GM12874 (cell line): ENCODE measurements around the gene CNTNAP2.

Source experiments
- CTCF ChIP-seq: IDR thresholded peaks from 2 replicates; pipeline ENCODE4 v1.5.1; 2011; ENCODE audit warnings: low read depth, mild to moderate bottlenecking, control low read depth, low read length, moderate library complexity; ENCODE audit not compliant: insufficient read depth

Gene CNTNAP2

GRCh38 chr7:146296028-146296427 lies 179.4 kb downstream of the CNTNAP2 start:
- TF ChIP-seq CTCF = no peak

GRCh38 chr7:146314962-146315361 lies 198.4 kb downstream of the CNTNAP2 start:
- TF ChIP-seq CTCF = no peak

GRCh38 chr7:146319629-146320028 lies 203.0 kb downstream of the CNTNAP2 start:
- TF ChIP-seq CTCF = no peak

GRCh38 chr7:146321301-146321700 lies 204.7 kb downstream of the CNTNAP2 start:
- no peak for TF ChIP-seq CTCF

GRCh38 chr7:146331369-146331768 lies 214.8 kb downstream of the CNTNAP2 start:
- no peak for TF ChIP-seq CTCF

GRCh38 chr7:146345251-146345650 lies 228.7 kb downstream of the CNTNAP2 start:
- TF ChIP-seq CTCF = no peak

- no peak for TF ChIP-seq CTCF
Observed at GRCh38 chr7:146346096-146346495, 229.5 kb downstream of the CNTNAP2 start.

- TF ChIP-seq CTCF = no peak
Observed at GRCh38 chr7:146355216-146355615, 238.6 kb downstream of the CNTNAP2 start.
